Activated T-cell treated with anti-CD3 and anti-CD28 coated beads, Interleukin-2, amount 50 U/mL, for 72 hours (primary cell): ENCODE data around the gene CD163L1. TPM values are rescaled to one million over a fixed set of nuclear protein-coding genes. Genes with fewer than 3 reads are reported as not detected.

ENCODE experiments used
- ATAC-seq, 2 donors: fragments of 150-1000 bp; cut with Tn5 transposase; replicated peaks in 1 of 2; 2 replicates each; pipeline ENCODE4 v1.10.0; 2021; ENCODE audit warnings: moderate library complexity in 2 of 2, mild to moderate bottlenecking in 1 of 2
- DNase-seq, 2 donors: peaks; one replicate each; pipeline ENCODE4 v3.0.0; 2021 to 2022; ENCODE audit warnings: mixed read lengths in 1 of 2
- H3K27ac Mint-ChIP-seq: one replicate; pipeline ENCODE4 v1.8.0; 2022; ENCODE audit warnings: mild to moderate bottlenecking, moderate library complexity, mixed read lengths
- H3K27me3 Mint-ChIP-seq: one replicate; pipeline ENCODE4 v1.8.0; 2022; ENCODE audit warnings: low read depth, mixed read lengths
- H3K36me3 Mint-ChIP-seq, 2 donors: one replicate each; pipeline ENCODE4 v1.8.0; 2022; ENCODE audit warnings: mixed read lengths in 2 of 2, mild to moderate bottlenecking in 1 of 2; ENCODE audit not compliant: insufficient read depth in 2 of 2
- H3K4me1 Mint-ChIP-seq: one replicate; pipeline ENCODE4 v1.8.0; 2022; ENCODE audit warnings: low read depth, mixed read lengths
- H3K4me3 Mint-ChIP-seq, 2 donors: one replicate each; pipeline ENCODE4 v1.8.0; 2022; ENCODE audit warnings: mild to moderate bottlenecking in 2 of 2, mixed read lengths in 2 of 2, moderate library complexity in 2 of 2
- H3K9me3 Mint-ChIP-seq, 2 donors: one replicate each; pipeline ENCODE4 v1.8.0; 2022; ENCODE audit warnings: mixed read lengths in 2 of 2
- total RNA-seq, 2 donors: library from RNA; stranded (reverse); gene quantifications; one replicate each; pipeline ENCODE4 v1.2.3, GENCODE V29; 2022

The CD163L1 gene
- total RNA-seq, 2 donors from 2014 or later, result not detected

- no peak for ATAC-seq
Measured at GRCh38 chr12:7383157-7383556, 60.8 kb downstream of the CD163L1 start.

GRCh38 chr12:7376196-7376595 lies 67.8 kb downstream of the CD163L1 start:
- DNase-seq, result no peak
- Mint-ChIP-seq H3K9me3 (no peaks in the 10 kb centered on the region), H3K4me1 (no peaks in the 10 kb centered on the region), H3K27me3 (peaks cover under 1% of the 10 kb centered on the region), H3K27ac (no peak overlapping the region), H3K4me3 (no peak overlapping the region), H3K36me3 (no peaks in the 10 kb centered on the region)
- ATAC-seq, result no peak

More at GRCh38 chr12:7383157-7383556, 60.8 kb downstream of the CD163L1 start:
- Mint-ChIP-seq H3K4me3 (no peak overlapping the region), H3K9me3 (peaks cover 5 to 6% of the 10 kb centered on the region in 2 donors), H3K4me1 (no peaks in the 10 kb centered on the region), H3K27me3 (peaks cover 6% of the 10 kb centered on the region), H3K36me3 (peaks cover 2 to 3% of the 10 kb centered on the region in 2 donors), H3K27ac (no peak overlapping the region)
- DNase-seq, result no peak

- ATAC-seq (no peak), DNase-seq (no peak)
- Mint-ChIP-seq H3K4me1 (no peaks in the 10 kb centered on the region), H3K9me3 (peaks cover 0 to 4% of the 10 kb centered on the region in 2 donors), H3K27ac (no peak overlapping the region), H3K4me3 (no peak overlapping the region), H3K27me3 (peaks cover 11% of the 10 kb centered on the region), H3K36me3 (peaks cover 0 to 2% of the 10 kb centered on the region in 2 donors)
Measured at GRCh38 chr12:7375145-7375543, 68.8 kb downstream of the CD163L1 start.

GRCh38 chr12:7374423-7375144 lies 69.4 kb downstream of the CD163L1 start:
- DNase-seq (peak; percentile 9 to 28), ATAC-seq (no peak)
- H3K36me3 Mint-ChIP-seq, result peaks cover 0 to 2% of the 10 kb centered on the region in 2 donors
- H3K27ac Mint-ChIP-seq, result no peak overlapping the region
- H3K4me1 Mint-ChIP-seq, result no peaks in the 10 kb centered on the region
- peaks cover 0 to 4% of the 10 kb centered on the region in 2 donors for H3K9me3 Mint-ChIP-seq
- H3K27me3 Mint-ChIP-seq, result peaks cover 11% of the 10 kb centered on the region
- H3K4me3 Mint-ChIP-seq, result no peak overlapping the region

- DNase-seq (no peak), ATAC-seq (no peak)
- no peak overlapping the region for H3K4me3 Mint-ChIP-seq
- no peak overlapping the region for H3K27ac Mint-ChIP-seq
- H3K27me3 Mint-ChIP-seq, result peaks cover 11% of the 10 kb centered on the region
- no peaks in the 10 kb centered on the region for H3K4me1 Mint-ChIP-seq
- peaks cover 0 to 2% of the 10 kb centered on the region in 2 donors for H3K36me3 Mint-ChIP-seq
- H3K9me3 Mint-ChIP-seq, result peaks cover 0 to 4% of the 10 kb centered on the region in 2 donors
Measured at GRCh38 chr12:7373226-7373625, 70.7 kb downstream of the CD163L1 start.

- Mint-ChIP-seq H3K27me3 (peaks cover 11% of the 10 kb centered on the region), H3K9me3 (peaks cover 0 to 4% of the 10 kb centered on the region in 2 donors), H3K4me3 (no peak overlapping the region), H3K27ac (no peak overlapping the region), H3K4me1 (no peaks in the 10 kb centered on the region), H3K36me3 (peaks cover 0 to 2% of the 10 kb centered on the region in 2 donors)
- ATAC-seq (no peak), DNase-seq (no peak)
Measured at GRCh38 chr12:7369274-7369729, 74.7 kb downstream of the CD163L1 start.

DNA sequence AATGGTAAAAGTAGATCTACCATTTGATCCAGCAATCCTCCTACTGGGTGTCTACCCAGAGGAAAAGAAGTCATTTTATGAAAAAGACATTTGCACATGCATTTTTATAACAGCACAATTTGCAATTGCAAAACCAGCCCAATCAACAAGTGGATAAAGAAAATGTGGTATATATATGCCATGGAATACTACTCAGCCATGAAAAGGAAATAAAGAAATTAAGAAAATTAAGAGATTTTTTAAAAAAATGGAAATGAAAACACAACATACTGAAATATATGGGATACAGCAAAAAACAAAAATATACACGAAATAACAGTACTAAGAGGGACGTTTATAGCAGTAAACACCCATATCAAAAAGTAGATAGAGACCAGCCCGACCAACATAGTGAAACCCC lies 81.2 kb downstream of the CD163L1 start:
- Mint-ChIP-seq H3K4me3 (no peak overlapping the region), H3K27me3 (no peaks in the 10 kb centered on the region), H3K4me1 (no peaks in the 10 kb centered on the region), H3K9me3 (peaks cover 0 to 1% of the 10 kb centered on the region in 2 donors), H3K36me3 (no peaks in the 10 kb centered on the region), H3K27ac (no peak overlapping the region)
- no peak for ATAC-seq
- no peak for DNase-seq

DNA sequence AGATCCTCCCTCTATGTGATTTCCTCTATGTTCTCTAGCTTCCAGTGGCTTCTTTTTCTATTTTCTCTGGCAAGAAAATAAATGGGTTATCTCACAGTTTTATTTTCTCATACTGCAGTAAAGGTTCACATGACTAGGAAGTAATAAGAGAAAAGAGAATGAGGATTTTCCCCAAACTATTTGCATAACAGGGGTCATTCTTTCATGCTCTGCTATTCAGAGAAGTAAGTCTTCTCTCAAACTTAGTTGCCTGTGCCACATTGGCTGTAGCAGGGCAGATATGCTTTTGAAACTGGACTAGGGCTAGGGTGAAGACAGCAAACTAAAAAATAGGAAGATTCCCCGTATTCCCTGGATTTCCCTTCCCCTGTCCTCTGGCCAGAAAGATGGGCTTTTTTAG lies 82.7 kb downstream of the CD163L1 start:
- H3K36me3 Mint-ChIP-seq, result no peaks in the 10 kb centered on the region
- H3K4me1 Mint-ChIP-seq, result no peaks in the 10 kb centered on the region
- H3K4me3 Mint-ChIP-seq, result no peak overlapping the region
- no peak for ATAC-seq
- H3K9me3 Mint-ChIP-seq, result peaks cover 0 to 1% of the 10 kb centered on the region in 2 donors
- no peaks in the 10 kb centered on the region for H3K27me3 Mint-ChIP-seq
- H3K27ac Mint-ChIP-seq, result no peak overlapping the region
- DNase-seq, result no peak

- no peaks in the 10 kb centered on the region for H3K9me3 Mint-ChIP-seq
- no peaks in the 10 kb centered on the region for H3K36me3 Mint-ChIP-seq
- ATAC-seq (no peak), DNase-seq (no peak)
- no peak overlapping the region for H3K4me3 Mint-ChIP-seq
- H3K4me1 Mint-ChIP-seq, result peaks cover 7% of the 10 kb centered on the region
- H3K27me3 Mint-ChIP-seq, result no peaks in the 10 kb centered on the region
- no peak overlapping the region for H3K27ac Mint-ChIP-seq
Measured at GRCh38 chr12:7354529-7354928, 89.4 kb downstream of the CD163L1 start.

DNA sequence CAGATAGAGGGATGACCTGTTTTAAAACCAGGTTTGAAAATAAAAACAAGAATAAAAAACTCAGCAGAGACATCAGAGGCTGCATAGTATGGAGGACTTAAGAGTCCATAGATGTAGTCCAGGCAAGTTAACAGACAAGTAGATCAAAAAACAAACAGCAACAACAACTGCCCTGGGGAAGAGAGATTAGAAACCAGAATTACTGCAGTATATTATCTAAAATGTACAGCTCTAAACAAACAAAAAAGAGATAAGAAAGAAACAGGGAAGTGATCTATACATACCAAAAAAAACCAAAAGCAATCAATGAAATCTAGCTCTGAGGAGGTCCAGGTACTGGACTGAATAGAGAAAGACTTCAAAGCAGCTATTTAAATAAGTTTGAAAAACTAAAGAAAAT lies 91.3 kb downstream of the CD163L1 start:
- Mint-ChIP-seq H3K36me3 (no peaks in the 10 kb centered on the region), H3K4me3 (no peak overlapping the region), H3K27me3 (no peaks in the 10 kb centered on the region), H3K27ac (no peak overlapping the region), H3K4me1 (peaks cover 7% of the 10 kb centered on the region), H3K9me3 (no peaks in the 10 kb centered on the region)
- DNase-seq (no peak), ATAC-seq (no peak)

DNA sequence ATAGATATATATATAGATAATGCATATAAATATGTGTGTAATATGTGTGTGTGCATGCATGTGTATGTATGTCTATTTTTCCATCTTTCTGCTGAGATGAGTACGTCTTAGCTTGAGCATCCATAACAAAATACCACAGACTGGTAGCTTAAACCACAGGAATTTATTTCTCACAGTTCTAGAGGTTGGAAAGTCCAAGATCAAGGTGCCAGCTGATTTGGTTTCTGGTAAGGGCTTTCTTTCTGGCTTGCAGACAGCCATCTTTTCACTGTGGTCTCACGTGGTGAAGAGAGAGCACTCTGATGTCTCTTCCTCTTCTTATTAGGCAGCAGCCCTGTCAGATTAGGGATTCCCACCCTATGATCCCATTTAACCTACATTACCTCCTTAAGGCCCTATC lies 92.8 kb downstream of the CD163L1 start:
- no peak overlapping the region for H3K4me3 Mint-ChIP-seq
- no peaks in the 10 kb centered on the region for H3K9me3 Mint-ChIP-seq

GRCh38 chr12:7349418-7349817 lies 94.5 kb downstream of the CD163L1 start:
- no peak for DNase-seq
- Mint-ChIP-seq H3K4me3 (no peak overlapping the region), H3K27ac (no peak overlapping the region), H3K27me3 (no peaks in the 10 kb centered on the region), H3K9me3 (peaks cover 0 to 5% of the 10 kb centered on the region in 2 donors), H3K4me1 (peaks cover 12% of the 10 kb centered on the region), H3K36me3 (peaks cover 1 to 7% of the 10 kb centered on the region in 2 donors)
- no peak for ATAC-seq

More for the DNA sequence above, 92.8 kb downstream of the CD163L1 start:
- ATAC-seq (no peak), DNase-seq (no peak)
- no peaks in the 10 kb centered on the region for H3K36me3 Mint-ChIP-seq
- H3K27ac Mint-ChIP-seq, result no peak overlapping the region
- peaks cover 11% of the 10 kb centered on the region for H3K4me1 Mint-ChIP-seq
- H3K27me3 Mint-ChIP-seq, result no peaks in the 10 kb centered on the region

GRCh38 chr12:7346551-7347225 lies 97.3 kb downstream of the CD163L1 start:
- ATAC-seq, result no peak
- peak overlapping the region; percentile 17 for H3K27ac Mint-ChIP-seq
- DNase-seq, result no peak
- H3K4me1 Mint-ChIP-seq, result peaks cover 12% of the 10 kb centered on the region
- H3K27me3 Mint-ChIP-seq, result no peaks in the 10 kb centered on the region
- H3K36me3 Mint-ChIP-seq, result peaks cover 1 to 7% of the 10 kb centered on the region in 2 donors
- peaks cover 10 to 11% of the 10 kb centered on the region in 2 donors for H3K9me3 Mint-ChIP-seq
- peak overlapping the region in 1 of 2 donors; percentile 45 for H3K4me3 Mint-ChIP-seq
